ENCODE measurements around the gene MCUB.
"Not testable (repeated sequence)": the region's sequence is repeated elsewhere in the genome, so short reads cannot be mapped to it uniquely, and the experiment has no call there.

MCUB gene

GRCh38 chr4:109678472-109678871 lies 118.4 kb downstream of the MCUB start:
- not testable (repeated sequence) for DNase-seq (ENCODE audit: low read depth in 2 of 3, low spot score in 1 of 3)

- DNase-seq (ENCODE audit: low read depth in 2 of 3, low spot score in 1 of 3), result not testable (repeated sequence)
Measured at GRCh38 chr4:109678925-109679324, 118.9 kb downstream of the MCUB start.

- no peak for DNase-seq (ENCODE audit: low read depth in 2 of 3, low spot score in 1 of 3)
Measured at GRCh38 chr4:109682875-109683274, 122.8 kb downstream of the MCUB start.

GRCh38 chr4:109683621-109684253 lies 123.7 kb downstream of the MCUB start:
- no peak for DNase-seq (ENCODE audit: low read depth in 2 of 3, low spot score in 1 of 3)

GRCh38 chr4:109684727-109685126 lies 124.7 kb downstream of the MCUB start:
- DNase-seq (ENCODE audit: low read depth in 2 of 3, low spot score in 1 of 3), result no peak

- no peak for DNase-seq (ENCODE audit: low read depth in 2 of 3, low spot score in 1 of 3)
Measured at GRCh38 chr4:109690690-109691410, 130.8 kb downstream of the MCUB start.

- no peak for DNase-seq (ENCODE audit: low read depth in 2 of 3, low spot score in 1 of 3)
Measured at GRCh38 chr4:109691411-109691920, 131.4 kb downstream of the MCUB start.

GRCh38 chr4:109698656-109699055 lies 138.6 kb downstream of the MCUB start:
- no peak for DNase-seq (ENCODE audit: low read depth in 2 of 3, low spot score in 1 of 3)

GRCh38 chr4:109699553-109700225 lies 139.6 kb downstream of the MCUB start:
- no peak for DNase-seq (ENCODE audit: low read depth in 2 of 3, low spot score in 1 of 3)

- no peak for DNase-seq (ENCODE audit: low read depth in 2 of 3, low spot score in 1 of 3)
Measured at GRCh38 chr4:109701566-109702410, 141.7 kb downstream of the MCUB start.

GRCh38 chr4:109702950-109703663 lies 143.1 kb downstream of the MCUB start, which contains the start of gene CASP6:
Gene CASP6 (minus strand): TSS chr4:109703445. CDS start chr4:109703395, 50 bp downstream.
- peak; percentile 52 to 64 (median 54) for DNase-seq (ENCODE audit: low read depth in 2 of 3, low spot score in 1 of 3)

GRCh38 chr4:109703664-109704361 lies 143.8 kb downstream of the MCUB start:
- DNase-seq (ENCODE audit: low read depth in 2 of 3, low spot score in 1 of 3), result no peak

- no peak for DNase-seq (ENCODE audit: low read depth in 2 of 3, low spot score in 1 of 3)
Measured at GRCh38 chr4:109708435-109708834, 148.4 kb downstream of the MCUB start.

- no peak for DNase-seq (ENCODE audit: low read depth in 2 of 3, low spot score in 1 of 3)
Measured at GRCh38 chr4:109708990-109709389, 148.9 kb downstream of the MCUB start.

GRCh38 chr4:109713500-109713899 lies 153.5 kb downstream of the MCUB start:
- no peak for DNase-seq (ENCODE audit: low read depth in 2 of 3, low spot score in 1 of 3)

GRCh38 chr4:109718759-109719158 lies 158.7 kb downstream of the MCUB start:
- DNase-seq (ENCODE audit: low read depth in 2 of 3, low spot score in 1 of 3), result no peak

GRCh38 chr4:109719604-109720003 lies 159.6 kb downstream of the MCUB start:
- no peak for DNase-seq (ENCODE audit: low read depth in 2 of 3, low spot score in 1 of 3)

GRCh38 chr4:109721033-109721432 lies 161.0 kb downstream of the MCUB start:
- no peak for DNase-seq (ENCODE audit: low read depth in 2 of 3, low spot score in 1 of 3)

GRCh38 chr4:109722357-109722756 lies 162.3 kb downstream of the MCUB start:
- DNase-seq (ENCODE audit: low read depth in 2 of 3, low spot score in 1 of 3), result no peak

GRCh38 chr4:109723110-109723509 lies 163.1 kb downstream of the MCUB start:
- no peak for DNase-seq (ENCODE audit: low read depth in 2 of 3, low spot score in 1 of 3)
